Left lung (tissue), 10 donors: ENCODE data around the gene ZNF536. TPM values are rescaled to one million over a fixed set of nuclear protein-coding genes. Genes with fewer than 3 reads are reported as not detected.

Experiments used
- ATAC-seq: fragments of 200-7000 bp; cut with Tn5 transposase; one replicate; pipeline ENCODE4 v1.9.1; 2020; ENCODE audit warnings: moderate library complexity
- DNase-seq, 4 donors: peaks; one replicate each; pipeline ENCODE4 v3.0.0-alpha.2; 2013 to 2020
- H3K27ac ChIP-seq, 2 donors: fragments of 200-600 bp; sonication (generic) in 1 of 2; one replicate each; pipeline versions ENCODE4 v1.5.0 to v1.8.0; 2020 to 2021
- H3K27me3 ChIP-seq, 2 donors: fragments of 200-600 bp; sonication (generic) in 1 of 2; one replicate each; pipeline versions ENCODE4 v1.5.0 to v1.8.0; 2020 to 2021
- H3K36me3 ChIP-seq, 2 donors: fragments of 200-600 bp; sonication (generic) in 1 of 2; one replicate each; pipeline versions ENCODE4 v1.5.0 to v1.8.0; 2020 to 2021
- H3K4me1 ChIP-seq, 2 donors: fragments of 200-600 bp; one replicate each; pipeline ENCODE4 v1.8.0; 2021
- H3K4me3 ChIP-seq, 2 donors: fragments of 200-600 bp; sonication (generic) in 1 of 2; one replicate each; pipeline versions ENCODE4 v1.5.0 to v1.8.0; 2020 to 2021; ENCODE audit warnings: mild to moderate bottlenecking in 1 of 2
- H3K9me3 ChIP-seq, 2 donors: fragments of 200-600 bp; sonication (generic) in 1 of 2; one replicate each; pipeline versions ENCODE4 v1.5.0 to v1.8.0; 2020 to 2021
- CTCF ChIP-seq, 2 donors: fragments of 200-600 bp; sonication (generic) in 1 of 2; IDR thresholded peaks; one replicate each; pipeline versions ENCODE4 v1.5.0 to v1.8.0; 2021; ENCODE audit warnings: antibody characterized with exemption in 2 of 2
- intact Hi-C, 2 donors: fragments of 100-400 bp; cut with DNase I; formaldehyde crosslinking; loops; one replicate each; pipeline versions ENCODE4 v1.11.2 to v1.14.2; 2022
- polyA plus RNA-seq, 6 donors: library from polyadenylated mRNA; unstranded; fragments of 120-200 nt; gene quantifications; one replicate each; pipeline ENCODE4 v1.2.1, GENCODE V29; 2013; ENCODE audit not compliant: insufficient read length in 6 of 6
- total RNA-seq, 2 donors: library from RNA; stranded (reverse); fragmentation: NEBNext Ultra II Directional; extraction: Animal tissue kit (Norgen Biotek cat#: 25700); gene quantifications; one replicate each; pipeline ENCODE4 v1.2.1, GENCODE V29; 2021
- donor health status: DM: no; HTN: yes; CAD: no.
- donor health status: DM: no; HTN: no; CAD: no.

The ZNF536 gene
- total and polyA plus RNA-seq, 8 donors: 0.50 to 6.5 (median 3.6) TPM

GRCh38 chr19:30605333-30605732 is 233.1 kb downstream of the ZNF536 start:
- intact Hi-C loops: no loop called here
- H3K9me3 ChIP-seq: no peaks in the 10 kb centered on the region
- no peak overlapping the region for H3K4me3 ChIP-seq
- no peaks in the 10 kb centered on the region for H3K36me3 ChIP-seq
- TF ChIP-seq CTCF (IDR thresholded peaks at IDR 0.05): no peak
- H3K4me1 ChIP-seq: no peaks in the 10 kb centered on the region
- peaks cover 0 to 13% of the 10 kb centered on the region in 2 donors for H3K27me3 ChIP-seq
- no peak overlapping the region for H3K27ac ChIP-seq
- ATAC-seq: no peak
- no peak for DNase-seq

GRCh38 chr19:30606114-30607050 is 234.2 kb downstream of the ZNF536 start:
- TF ChIP-seq CTCF (IDR thresholded peaks at IDR 0.05): no peak
- intact Hi-C loops: no loop called here
- H3K9me3 ChIP-seq: no peaks in the 10 kb centered on the region
- H3K4me3 ChIP-seq: no peak overlapping the region
- peaks cover 0 to 3% of the 10 kb centered on the region in 2 donors for H3K27me3 ChIP-seq
- no peaks in the 10 kb centered on the region for H3K36me3 ChIP-seq
- DNase-seq (no peak), ATAC-seq (no peak)
- no peak overlapping the region for H3K27ac ChIP-seq
- no peaks in the 10 kb centered on the region for H3K4me1 ChIP-seq
